AG04450 (cell line): ENCODE measurements around the gene PALLD. TPM values are rescaled to one million over a fixed set of nuclear protein-coding genes. Genes with fewer than 3 reads are reported as not detected.

Experiments
- CTCF ChIA-PET: fragments of 300-600, 350-600 bp; formaldehyde crosslinking; extraction: SDS; loops from one replicate; lab custom pipeline; 2022; ENCODE audit warnings: antibody characterized with exemption, inconsistent platforms; lab: Charles Lee
- POLR2A ChIA-PET: fragments of 350-600 bp; formaldehyde crosslinking; extraction: SDS; loops from one replicate; lab custom pipeline; 2021; ENCODE audit warnings: antibody characterized with exemption, inconsistent platforms; lab: Yijun Ruan, JAX
- DNase-seq: peaks from one replicate; pipeline ENCODE4 v3.0.0-alpha.2; 2011; ENCODE audit warnings: low read depth, low spot score
- H3K27ac ChIP-seq: one replicate; pipeline ENCODE4 v1.5.1; 2012; ENCODE audit warnings: low read depth, low read length, control low read depth
- H3K27me3 ChIP-seq: one replicate; pipeline ENCODE4 v1.6.0; 2012; ENCODE audit warnings: low read length; ENCODE audit not compliant: control insufficient read depth, insufficient read depth
- H3K4me3 ChIP-seq: 2 replicates; pipeline ENCODE4 v1.5.1; 2011; ENCODE audit warnings: mild to moderate bottlenecking, low read depth, low read length, control low read depth
- H3K9me3 ChIP-seq: 2 replicates; pipeline ENCODE4 v1.5.1; 2012; ENCODE audit warnings: low read length; ENCODE audit not compliant: control insufficient read depth, insufficient read depth
- CTCF ChIP-seq: IDR thresholded peaks from 2 replicates; pipeline ENCODE4 v1.5.1; 2011; ENCODE audit warnings: low read depth, low read length, control low read depth, inconsistent platforms
- polyA plus RNA-seq: library from polyadenylated mRNA; depleted of rRNA; stranded (reverse); fragments of >200 nt; gene quantifications from 2 replicates; pipeline ENCODE4 v1.2.3, GENCODE V29; 2011

The PALLD gene
- polyA plus RNA-seq, 1 experiment, result 159 TPM

DNA sequence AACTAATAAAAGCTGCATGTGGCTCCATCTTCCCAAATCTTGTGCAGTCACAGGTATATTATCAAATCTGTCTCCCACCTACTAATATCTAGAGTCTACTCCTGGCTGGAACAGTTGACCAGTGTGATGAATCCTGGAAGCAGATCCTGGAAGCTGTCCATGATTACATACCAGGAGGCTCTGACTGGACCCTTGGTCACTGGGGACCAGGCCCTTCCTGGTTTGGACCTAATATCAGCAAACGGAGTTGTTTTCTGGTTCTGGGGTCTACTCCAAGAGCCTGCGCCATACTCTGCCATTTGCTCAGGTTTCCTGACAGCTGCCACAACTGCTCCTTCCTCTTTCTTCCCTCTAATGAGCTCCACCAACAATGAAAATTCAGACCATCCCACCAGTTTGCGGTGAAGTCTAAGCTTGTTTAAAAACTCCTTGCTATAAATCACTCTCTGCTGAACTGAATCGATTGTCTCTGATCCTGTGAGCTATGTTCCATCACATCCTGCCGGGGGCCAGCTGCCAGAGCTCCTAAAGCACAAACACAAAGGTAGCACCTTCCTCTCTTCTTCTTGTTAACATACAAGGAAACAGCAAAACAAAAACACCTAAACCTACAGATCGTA is 114.2 kb downstream of the PALLD start:
- Histone ChIP-seq H3K27ac (no peak overlapping the region), H3K9me3 (no peaks in the 10 kb centered on the region), H3K27me3 (no peaks in the 10 kb centered on the region), H3K4me3 (no peak overlapping the region)
- CTCF ChIA-PET, result interaction anchor here (1.2 kb wide), 1 partner anchor 310 kb away, joined by 3 read pairs; no protein-coding TSS in a partner anchor
- TF ChIP-seq CTCF, result no peak
- POLR2A ChIA-PET, result no interaction called here
- DNase-seq, result no peak

GRCh38 chr4:168612450-168613135 is 115.7 kb downstream of the PALLD start:
- H3K4me3 ChIP-seq, result no peak overlapping the region
- CTCF ChIA-PET, result interaction anchor here (1.0 kb wide), 1 partner anchor 47 kb away, joined by 3 read pairs; no protein-coding TSS in a partner anchor
- POLR2A ChIA-PET, result no interaction called here
- no peaks in the 10 kb centered on the region for H3K27me3 ChIP-seq
- no peak for DNase-seq
- no peaks in the 10 kb centered on the region for H3K9me3 ChIP-seq
- no peak for TF ChIP-seq CTCF
- no peak overlapping the region for H3K27ac ChIP-seq

- no peak for TF ChIP-seq CTCF
- Histone ChIP-seq H3K27me3 (no peaks in the 10 kb centered on the region), H3K9me3 (no peaks in the 10 kb centered on the region), H3K27ac (no peak overlapping the region), H3K4me3 (no peak overlapping the region)
- no peak for DNase-seq
- POLR2A ChIA-PET, result interaction anchor here (1.1 kb wide), 1 partner anchor 218 kb away, joined by 3 read pairs; no protein-coding TSS in a partner anchor
- CTCF ChIA-PET, result interaction anchor here (1.6 kb wide), 1 partner anchor 28 kb away, joined by 12 read pairs; no protein-coding TSS in a partner anchor
Observed at GRCh38 chr4:168613869-168614268, 117.0 kb downstream of the PALLD start.

DNA sequence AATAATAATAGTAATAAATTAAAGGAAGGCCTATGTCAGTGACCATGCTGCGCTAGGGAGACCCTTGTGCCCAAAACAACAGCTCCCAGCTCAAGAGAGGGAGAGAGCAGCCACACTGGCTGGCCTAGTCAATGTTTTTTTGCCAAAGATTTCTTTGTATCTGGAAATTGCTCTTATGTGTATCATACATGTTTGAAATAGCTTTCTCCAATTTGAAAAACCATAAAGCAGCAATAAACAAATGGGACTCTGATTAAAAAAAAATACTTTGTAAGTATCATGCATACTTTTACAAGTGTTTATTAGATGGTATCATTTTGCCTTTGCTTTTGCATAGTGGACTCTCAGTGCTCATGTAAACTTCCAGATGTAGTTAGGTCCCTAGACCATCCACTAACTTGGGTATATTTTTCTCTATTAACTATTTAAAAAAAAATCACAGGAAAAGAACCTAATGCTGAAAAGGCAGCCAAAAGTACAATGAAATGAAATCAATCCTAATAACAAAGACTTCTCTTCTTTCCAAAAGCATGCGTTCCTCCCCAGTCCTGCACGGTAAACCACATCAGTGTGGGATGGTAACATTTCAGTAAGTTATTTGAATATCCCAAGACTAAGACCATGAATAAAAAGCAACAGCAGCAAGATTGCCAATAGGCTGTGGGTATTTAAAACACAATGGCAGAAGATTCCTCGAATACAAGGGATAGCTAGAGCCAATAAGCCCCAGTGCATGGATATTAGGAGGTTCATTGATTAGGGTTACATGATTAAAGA is 117.6 kb downstream of the PALLD start:
- no peak for TF ChIP-seq CTCF
- no peak overlapping the region for H3K4me3 ChIP-seq
- no peak overlapping the region for H3K27ac ChIP-seq
- no peak for DNase-seq
- H3K9me3 ChIP-seq, result no peaks in the 10 kb centered on the region
- ChIA-PET CTCF (interaction anchor here (0.7 to 1.6 kb wide), 2 partner anchors 29 to 33 kb away, joined by 5 to 12 read pairs; no protein-coding TSS in a partner anchor), POLR2A (interaction anchor here (0.7 to 1.1 kb wide), 3 partner anchors 22 to 218 kb away, joined by 3 to 5 read pairs (median 3); no protein-coding TSS in a partner anchor)
- no peaks in the 10 kb centered on the region for H3K27me3 ChIP-seq
